Body of pancreas (tissue), 4 donors: ENCODE data around the gene FMNL2. TPM values are rescaled to one million over a fixed set of nuclear protein-coding genes. Genes with fewer than 3 reads are reported as not detected.

ENCODE experiments used
- ATAC-seq: fragments of 150-250 bp; one replicate; pipeline ENCODE4 v1.9.1; 2016
- DNase-seq, 4 donors: peaks; one replicate each; pipeline ENCODE4 v3.0.0-alpha.2; 2019
- H3K27ac ChIP-seq, 4 donors: fragments of 200-600 bp; sonication (generic); 1 replicate in 3 of 4; 2 replicates in 1 of 4; pipeline versions ENCODE4 v1.5.1 to v1.6.1; 2016 to 2019; ENCODE audit warnings: mild to moderate bottlenecking in 1 of 4, mixed read lengths in 1 of 4, moderate library complexity in 1 of 4
- H3K27me3 ChIP-seq, 2 donors: fragments of 200-600 bp; sonication (generic); one replicate each; pipeline ENCODE4 v1.6.0; 2016; ENCODE audit warnings: mild to moderate bottlenecking in 1 of 2
- H3K36me3 ChIP-seq, 2 donors: fragments of 200-600 bp; sonication (generic); replicated peaks in 1 of 2; 2 replicates each; pipeline ENCODE4 v1.5.1; 2016; ENCODE audit warnings: low read depth in 2 of 2; ENCODE audit not compliant: insufficient read depth in 1 of 2
- H3K4me1 ChIP-seq: fragments of 200-600 bp; sonication (generic); one replicate; pipeline ENCODE4 v1.6.0; 2016
- H3K4me3 ChIP-seq, 2 donors: fragments of 200-600 bp; sonication (generic); 1 replicate in 1 of 2; 2 replicates in 1 of 2; pipeline ENCODE4 v1.5.1; 2016 to 2019
- H3K9me3 ChIP-seq, 3 donors: fragments of 200-600 bp; sonication (generic); 1 replicate in 2 of 3; 2 replicates in 1 of 3; pipeline ENCODE4 v1.5.1; 2016
- CTCF ChIP-seq, 7 experiments: fragments of 450-650 bp in 4 of 7; fragments of 200-600 bp in 3 of 7; sonication (generic) in 3 of 7; IDR thresholded peaks; one replicate each; pipeline ENCODE4 v1.5.1; 2016 to 2019; ENCODE audit warnings: antibody characterized with exemption in 7 of 7
- POLR2A ChIP-seq, 3 donors: fragments of 450-650 bp; IDR thresholded peaks; one replicate each; pipeline ENCODE4 v1.6.1; 2016; ENCODE audit warnings: antibody characterized with exemption in 3 of 3, mild to moderate bottlenecking in 2 of 3
- WGBS, 2 donors: methylation state at CpG; one replicate each; pipeline ENCODE4 v1.1.5; 2017; 5-methylcytosine and 5-hydroxymethylcytosine counted together
- intact Hi-C: fragments of 100-400 bp; cut with DNase I; formaldehyde crosslinking; loops from one replicate; pipeline ENCODE4 v1.15.1; 2023
- total RNA-seq, 2 donors: library from RNA; depleted of rRNA; stranded (reverse); fragments of >200 nt; gene quantifications; one replicate each; pipeline ENCODE4 v1.1.0, GENCODE V29; 2016

Gene FMNL2
- total RNA-seq, 2 donors from 2014 or later: 13.5 to 44.4 TPM

- intact Hi-C loops: no loop called here
- Histone ChIP-seq H3K4me3 (no peak overlapping the region), H3K27ac (no peak overlapping the region), H3K9me3 (no peaks in the 10 kb centered on the region), H3K36me3 (peaks cover 0 to 13% of the 10 kb centered on the region in 2 donors), H3K27me3 (no peaks in the 10 kb centered on the region), H3K4me1 (peaks cover 13% of the 10 kb centered on the region)
- ATAC-seq (no peak), DNase-seq (no peak)
- TF ChIP-seq CTCF (IDR thresholded peaks at IDR 0.05) (no peak), POLR2A (IDR thresholded peaks at IDR 0.05) (no peak)
- 88 to 93% methylated on average over 6 of the region's 6 CpGs for WGBS, 2 donors
These were observed 309.4 kb downstream of the FMNL2 start for GRCh38 chr2:152644189-152644873.

- Histone ChIP-seq H3K27ac (no peak overlapping the region), H3K36me3 (peaks cover 0 to 9% of the 10 kb centered on the region in 2 donors), H3K4me1 (peaks cover 13% of the 10 kb centered on the region), H3K27me3 (no peaks in the 10 kb centered on the region), H3K4me3 (no peak overlapping the region), H3K9me3 (no peaks in the 10 kb centered on the region)
- no peak for TF ChIP-seq CTCF (IDR thresholded peaks at IDR 0.05)
- TF ChIP-seq POLR2A (IDR thresholded peaks at IDR 0.05): no peak
- intact Hi-C loops: no loop called here
- WGBS, 2 donors: 65 to 67% methylated on average over 4 of the region's 4 CpGs
- no peak for ATAC-seq
- no peak for DNase-seq
These were observed 311.3 kb downstream of the FMNL2 start for GRCh38 chr2:152646264-152646663.

GRCh38 chr2:152646775-152647174 lies 311.8 kb downstream of the FMNL2 start:
- DNase-seq (no peak), ATAC-seq (no peak)
- WGBS, 2 donors: 94 to 95% methylated on average over 3 of the region's 3 CpGs
- TF ChIP-seq CTCF (IDR thresholded peaks at IDR 0.05): no peak
- no peak for TF ChIP-seq POLR2A (IDR thresholded peaks at IDR 0.05)
- peaks cover 0 to 9% of the 10 kb centered on the region in 2 donors for H3K36me3 ChIP-seq
- peaks cover 13% of the 10 kb centered on the region for H3K4me1 ChIP-seq
- H3K9me3 ChIP-seq: no peaks in the 10 kb centered on the region
- H3K27me3 ChIP-seq: no peaks in the 10 kb centered on the region
- no peak overlapping the region for H3K4me3 ChIP-seq
- no peak overlapping the region for H3K27ac ChIP-seq
- intact Hi-C loops: no loop called here

- no peak for TF ChIP-seq POLR2A (IDR thresholded peaks at IDR 0.05)
- no peak for TF ChIP-seq CTCF (IDR thresholded peaks at IDR 0.05)
- Histone ChIP-seq H3K9me3 (no peaks in the 10 kb centered on the region), H3K27me3 (no peaks in the 10 kb centered on the region), H3K4me3 (no peak overlapping the region), H3K27ac (peak overlapping the region in 1 of 4 donors; percentile 21), H3K4me1 (peaks cover 13% of the 10 kb centered on the region), H3K36me3 (peaks cover 0 to 10% of the 10 kb centered on the region in 2 donors)
- DNase-seq (peak; percentile 64 to 92 (median 80)), ATAC-seq (peak; percentile 75)
- WGBS, 2 donors: 24 to 46% methylated on average over 9 of the region's 9 CpGs
- intact Hi-C loops: no loop called here
These were observed 312.6 kb downstream of the FMNL2 start for GRCh38 chr2:152647552-152647951.

- TF ChIP-seq POLR2A (IDR thresholded peaks at IDR 0.05) (no peak), CTCF (IDR thresholded peaks at IDR 0.05) (peak in 2 of 7 experiments; percentile 10 to 20)
- Histone ChIP-seq H3K4me1 (peaks cover 13% of the 10 kb centered on the region), H3K27ac (no peak overlapping the region), H3K4me3 (no peak overlapping the region), H3K9me3 (no peaks in the 10 kb centered on the region), H3K27me3 (no peaks in the 10 kb centered on the region), H3K36me3 (peaks cover 0 to 10% of the 10 kb centered on the region in 2 donors)
- no peak for ATAC-seq
- no peak for DNase-seq
- intact Hi-C loops: no loop called here
- whole genome bisulfite sequencing, 2 donors: 28 to 32% methylated on average over 2 of the region's 2 CpGs
These were observed 313.4 kb downstream of the FMNL2 start for GRCh38 chr2:152648336-152648735.
